Activated T-helper 1 cell treated with anti-CD3 and anti-CD28 coated beads, Interleukin-2, amount 50 U/mL, for 16 hours (primary cell): ENCODE results near the gene SLC2A5.

ENCODE experiments used
- DNase-seq, 2 donors: peaks; one replicate each; pipeline ENCODE4 v3.0.0-alpha.2; 2020; ENCODE audit warnings: low read depth in 1 of 2, low spot score in 1 of 2

Gene SLC2A5

DNA sequence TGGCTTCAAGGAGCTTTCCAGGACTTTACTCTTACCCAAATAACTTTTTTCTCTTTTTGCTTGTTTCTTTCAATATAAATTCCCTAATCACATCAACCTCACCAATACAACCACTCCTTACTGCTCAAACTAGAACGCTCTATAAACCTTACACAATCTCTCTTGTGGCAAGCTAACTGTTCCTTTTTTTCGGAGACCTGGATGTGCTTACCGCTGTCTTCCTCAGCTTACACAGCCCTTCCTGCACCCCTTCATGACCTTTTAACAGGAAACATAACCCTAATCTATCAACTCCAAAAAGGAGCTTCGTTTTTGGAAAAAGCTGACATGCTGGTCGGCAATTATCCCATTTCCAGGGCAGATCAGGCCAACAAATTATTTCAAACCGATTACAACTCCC, 24.1 kb upstream of the SLC2A5 start:
- DNase-seq, result no peak

DNA sequence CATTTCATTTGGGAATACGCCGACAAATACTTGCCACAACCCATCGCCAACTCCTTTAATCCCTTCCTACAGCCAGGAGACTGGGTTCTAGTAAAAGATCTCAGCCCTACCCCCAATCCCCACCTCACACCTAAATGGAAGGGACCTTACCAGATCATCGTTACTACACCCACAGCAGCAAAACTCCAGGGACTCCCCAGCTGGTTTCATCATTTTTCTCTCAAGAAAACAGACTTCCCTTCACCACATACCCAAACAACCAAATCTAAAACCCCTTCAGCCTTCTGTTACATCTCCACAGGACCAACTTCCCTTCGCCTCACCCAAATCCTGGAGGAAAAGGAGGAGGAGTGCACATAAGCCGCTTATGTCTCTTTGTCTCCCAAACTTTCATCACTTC, 23.7 kb upstream of the SLC2A5 start:
- DNase-seq, result no peak

DNA sequence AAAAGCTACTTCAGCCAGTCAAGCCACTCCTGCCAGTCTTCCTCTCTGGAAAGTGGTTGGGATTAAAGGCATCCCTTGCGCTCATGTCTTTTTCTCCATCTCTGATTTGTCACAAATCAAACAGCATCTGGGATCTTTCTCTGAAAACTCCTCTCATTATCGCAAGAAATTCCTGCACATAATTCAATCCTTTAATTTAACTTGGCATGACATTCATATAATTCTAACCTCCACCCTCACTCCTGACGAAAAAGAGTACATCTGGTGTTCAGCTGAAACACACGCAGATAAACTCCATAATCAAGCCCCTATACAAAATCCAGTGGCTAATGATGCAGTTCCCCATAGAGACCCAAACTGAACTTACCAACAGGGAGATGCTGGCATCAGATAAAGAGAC, 19.4 kb upstream of the SLC2A5 start:
- no peak for DNase-seq

DNA sequence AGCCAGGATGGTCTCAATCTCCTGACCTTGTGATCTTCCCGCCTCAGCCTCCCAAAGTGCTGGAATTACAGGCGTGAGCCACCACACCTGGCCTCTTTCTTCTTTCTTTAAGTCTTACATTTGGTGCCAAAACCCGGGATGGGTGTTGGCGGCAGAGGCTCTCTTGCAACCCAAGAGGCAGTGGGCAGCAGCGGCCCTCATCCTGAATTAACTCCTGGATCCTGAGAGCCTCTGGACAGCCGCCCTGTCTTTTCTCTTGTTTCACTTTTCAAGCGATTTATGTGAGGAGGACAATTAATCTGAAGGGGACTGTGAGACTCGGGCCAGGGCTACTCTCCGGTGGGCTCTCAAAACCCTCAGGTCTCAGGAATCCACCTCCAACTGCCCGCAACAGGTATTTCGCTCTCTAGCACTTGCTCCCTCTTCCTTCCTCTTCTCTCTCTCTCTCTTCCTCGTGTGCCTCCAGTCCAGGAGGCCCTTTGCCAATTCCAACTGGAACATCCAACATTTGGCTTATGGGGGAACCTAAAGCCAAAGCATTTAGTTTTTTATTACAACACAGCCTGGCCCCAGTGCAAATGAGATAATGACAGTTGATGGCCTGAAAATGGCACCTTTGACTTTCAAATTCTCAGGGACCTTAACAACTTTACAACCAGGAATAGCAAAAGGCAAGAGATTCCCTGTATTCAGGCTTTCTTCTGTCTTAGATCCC, 18.1 kb upstream of the SLC2A5 start:
- no peak for DNase-seq

DNA sequence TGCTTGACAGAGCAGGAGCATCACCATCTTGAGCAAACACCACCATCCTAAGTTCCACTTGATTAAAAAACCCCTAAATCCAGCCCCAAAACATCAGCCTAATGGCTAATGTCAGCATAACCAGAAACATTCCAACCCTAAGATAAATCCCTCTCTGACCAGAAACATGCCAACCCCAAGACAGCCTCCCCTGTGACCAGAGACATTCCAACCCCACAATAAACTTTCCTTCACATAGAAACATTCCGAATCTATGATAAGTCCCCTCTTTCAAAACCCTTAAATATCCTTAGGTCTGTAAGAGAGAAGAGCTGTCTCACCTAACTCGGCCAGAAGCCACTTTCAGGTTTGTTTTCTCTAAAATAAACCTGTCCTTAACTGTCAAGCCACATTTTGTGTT, 17.4 kb upstream of the SLC2A5 start:
- DNase-seq, result no peak

DNA sequence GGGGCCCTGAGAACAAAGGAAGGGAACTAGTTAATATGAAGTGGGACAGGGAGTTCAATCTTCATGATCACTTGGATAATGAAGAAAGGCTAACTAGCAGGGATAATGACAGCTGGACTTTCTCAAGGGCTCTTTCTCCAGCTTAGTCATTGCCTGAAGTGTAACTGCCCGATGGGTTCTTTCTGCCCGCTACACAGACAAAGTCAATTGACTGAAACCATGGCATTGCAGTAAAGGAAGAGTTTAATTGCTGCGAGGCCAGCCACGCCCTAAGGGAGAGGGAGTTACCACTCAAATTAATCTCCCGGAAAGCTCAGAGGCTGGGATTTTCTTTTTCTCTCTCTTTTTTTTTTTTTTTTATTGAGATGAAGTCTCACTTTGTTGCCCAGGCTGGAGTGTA, 16.6 kb upstream of the SLC2A5 start:
- DNase-seq, result no peak

DNA sequence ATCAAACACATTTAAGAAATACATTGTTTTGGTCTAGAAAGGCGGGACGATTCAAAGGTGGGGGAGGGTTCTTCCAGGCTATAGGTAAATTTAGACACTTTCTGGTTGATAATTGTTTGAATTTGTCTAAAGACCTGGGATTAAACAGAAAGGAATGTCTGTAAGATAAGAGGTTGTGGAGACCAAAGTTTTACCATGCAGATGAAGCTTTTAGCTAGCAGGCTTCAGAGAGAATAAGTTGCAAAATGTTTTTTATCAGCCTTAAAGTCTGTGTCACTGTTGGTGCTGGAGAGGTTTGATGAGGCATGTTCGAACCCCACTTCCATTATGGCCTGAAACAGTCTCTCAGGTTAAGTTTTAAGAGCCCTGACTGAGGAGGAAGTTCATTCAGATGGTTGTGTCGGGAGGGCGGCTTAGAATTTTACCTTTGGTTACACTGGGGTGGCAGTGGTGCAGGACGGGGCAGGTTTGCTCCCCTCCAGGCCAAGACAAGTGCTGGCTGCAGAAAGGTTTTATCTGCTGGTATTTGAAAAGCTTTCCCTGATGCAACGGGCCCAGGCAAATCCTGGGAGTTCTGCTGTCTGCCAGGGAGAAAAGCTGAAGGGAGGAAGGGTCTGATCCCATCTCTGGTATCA, 16.0 kb upstream of the SLC2A5 start:
- DNase-seq, result no peak

DNA sequence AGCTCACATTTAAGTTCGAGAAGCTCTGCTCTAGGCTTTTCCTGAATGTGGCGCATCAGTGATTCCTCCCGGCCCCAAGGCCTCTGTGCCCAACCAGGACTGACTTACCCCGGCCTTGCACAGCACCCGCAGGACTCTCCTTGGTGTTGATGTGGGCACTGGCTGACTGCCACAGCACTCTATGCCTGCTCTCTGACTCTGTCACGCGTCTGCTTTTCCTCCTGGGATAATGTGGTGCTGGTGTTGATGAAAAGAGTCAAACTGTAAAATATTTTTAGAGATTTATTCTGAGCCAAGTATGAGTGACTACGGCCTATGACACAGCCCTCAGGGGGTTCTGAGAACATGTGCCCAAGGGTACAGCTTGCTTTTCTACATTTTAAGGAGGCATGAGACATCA, 15.5 kb upstream of the SLC2A5 start:
- DNase-seq, result no peak

DNA sequence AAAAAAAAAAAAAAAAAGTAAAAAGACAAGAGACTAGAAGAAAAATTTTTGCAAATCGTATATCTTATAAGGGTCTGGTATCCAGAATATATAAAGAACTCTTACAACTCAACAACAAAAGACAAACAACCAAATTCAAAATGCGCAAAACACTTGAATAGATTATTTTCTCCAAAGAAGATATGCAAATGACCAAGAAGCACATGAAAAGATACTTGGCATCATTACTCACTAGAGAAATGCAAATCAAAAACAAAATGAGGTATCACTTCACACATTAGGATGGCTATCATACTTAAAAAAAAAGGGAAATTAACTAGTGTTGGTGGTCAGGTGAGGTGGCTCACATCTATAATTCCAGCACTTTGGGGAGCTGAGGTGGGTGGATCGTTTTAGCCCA, 12.0 kb upstream of the SLC2A5 start:
- DNase-seq, result no peak

DNA sequence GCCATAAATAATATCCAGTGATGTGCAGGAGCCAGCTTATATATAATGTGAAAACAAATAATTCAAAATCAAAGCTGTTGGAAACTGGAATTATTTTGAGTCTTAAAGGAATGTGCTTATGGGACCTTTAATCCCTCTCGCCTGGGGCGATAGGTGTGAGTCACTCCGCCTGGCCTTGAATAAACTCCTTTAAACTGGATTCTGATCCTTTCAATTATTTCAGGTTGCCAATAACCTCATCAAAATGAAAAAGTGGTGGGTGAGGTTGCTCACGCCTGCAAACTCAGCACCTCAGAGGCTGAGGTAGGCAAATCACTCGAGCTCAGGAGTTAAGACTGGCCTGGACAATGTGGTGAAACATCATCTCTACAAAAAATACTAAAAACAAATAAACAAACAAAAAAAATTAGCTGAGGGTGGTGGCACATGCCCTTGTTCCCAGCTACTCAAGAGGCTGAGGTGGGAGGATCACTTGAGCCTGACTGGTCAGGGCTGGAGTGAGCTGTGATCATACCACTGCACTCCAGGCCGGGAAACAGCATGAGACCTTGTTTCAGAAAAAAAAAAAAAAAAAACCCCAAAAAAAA, 11.4 kb upstream of the SLC2A5 start:
- DNase-seq, result no peak

DNA sequence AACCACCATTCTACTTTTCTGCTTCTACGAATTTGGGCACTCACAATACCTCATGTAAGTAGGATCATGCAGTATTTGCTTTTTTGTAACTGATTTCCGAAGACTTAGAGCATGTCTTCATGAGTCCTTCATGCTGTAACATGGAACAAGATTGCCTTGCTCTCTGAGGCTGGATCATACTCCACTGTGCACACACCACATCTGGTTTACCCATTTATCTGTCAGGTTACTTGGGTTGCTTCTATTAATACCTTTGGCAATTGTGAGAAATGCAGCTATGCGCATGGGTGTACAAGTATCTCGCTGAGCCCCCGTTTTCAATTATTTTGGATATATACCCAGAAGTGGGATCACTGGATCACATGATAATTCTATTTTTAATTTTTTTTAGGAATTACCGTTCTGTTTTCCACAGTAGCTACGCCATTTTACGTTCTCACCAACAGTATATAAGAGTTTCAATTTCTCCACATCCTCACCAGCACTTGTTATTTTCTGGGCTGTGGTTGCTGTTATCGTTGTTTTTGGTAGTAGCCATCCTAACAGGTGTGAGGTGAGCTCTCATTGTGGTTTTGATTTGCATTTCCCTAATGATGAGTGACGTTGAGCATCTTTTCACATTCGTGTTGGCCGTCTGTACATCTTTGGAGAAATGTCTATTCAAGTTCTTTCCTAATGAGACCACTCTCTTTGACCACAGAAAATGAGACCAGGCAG, 10.7 kb upstream of the SLC2A5 start:
- no peak for DNase-seq

DNA sequence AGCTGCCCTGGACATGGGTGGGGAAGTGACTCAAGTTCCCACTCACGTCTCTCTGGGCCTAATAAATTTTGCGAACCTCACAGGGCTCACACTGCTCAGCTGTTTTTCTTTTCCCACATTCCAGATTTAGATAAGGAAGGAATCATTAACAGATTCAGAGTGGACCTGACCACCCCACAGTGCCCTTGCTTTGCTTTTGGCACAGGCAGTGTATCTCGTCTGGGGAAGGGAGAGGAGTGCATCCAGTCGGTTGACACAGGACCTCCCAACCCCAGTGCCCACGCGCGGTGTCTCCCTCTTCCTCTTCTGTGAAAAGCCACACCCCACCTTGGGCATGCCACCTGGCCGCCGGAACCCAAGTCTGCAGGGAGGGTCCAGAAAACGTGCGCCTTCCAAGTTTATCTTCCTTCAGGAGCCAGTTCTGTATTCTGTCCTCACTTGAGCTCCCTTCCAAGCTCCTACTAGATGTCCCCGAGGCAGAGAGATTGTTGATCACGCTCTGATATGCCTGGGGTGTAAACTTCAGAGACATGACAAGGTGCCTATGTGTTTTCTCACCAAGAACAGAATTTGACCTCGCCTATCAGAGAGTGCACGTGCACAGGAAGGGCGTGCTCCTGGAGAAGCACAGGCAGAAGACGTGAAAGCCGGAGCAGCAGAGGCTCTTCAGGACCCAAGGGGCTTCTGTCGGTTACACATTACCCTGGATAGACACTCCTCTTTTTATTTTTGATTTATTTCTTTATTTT, 9.5 kb upstream of the SLC2A5 start:
- no peak for DNase-seq

DNA sequence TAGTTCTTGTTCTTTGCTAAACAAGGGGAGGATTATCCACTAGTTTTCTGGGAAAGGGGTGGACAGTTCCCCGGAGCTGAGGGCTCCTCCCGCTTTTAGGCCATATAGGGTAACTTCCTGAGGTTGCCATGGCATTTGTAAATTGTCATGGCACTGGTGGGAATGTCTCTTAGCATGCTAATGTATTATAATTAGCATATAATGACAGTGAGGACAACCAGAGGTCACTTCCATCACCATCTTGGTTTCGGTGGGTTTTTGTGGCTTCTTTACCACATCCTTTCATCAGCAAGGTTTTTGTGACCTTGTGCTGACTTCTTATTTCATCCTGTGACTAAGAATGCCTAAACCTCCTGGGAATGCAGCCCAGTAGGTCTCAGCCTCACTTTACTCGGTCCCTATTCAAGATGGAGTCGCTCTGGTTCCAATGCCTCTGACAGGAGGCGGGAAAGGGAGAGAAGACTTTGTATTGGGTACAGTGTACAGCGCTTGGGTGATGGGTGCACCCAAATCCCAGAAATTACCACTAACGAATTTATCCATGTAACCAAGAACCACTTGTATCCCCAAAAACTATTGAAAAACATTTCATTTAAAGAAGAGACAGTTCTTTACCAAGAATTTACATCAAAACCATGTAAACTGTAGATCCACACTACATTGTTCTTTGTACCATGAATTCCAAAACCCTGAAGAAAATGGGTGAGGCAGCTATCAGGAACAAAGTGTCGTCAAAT, 8.7 kb upstream of the SLC2A5 start:
- no peak for DNase-seq

DNA sequence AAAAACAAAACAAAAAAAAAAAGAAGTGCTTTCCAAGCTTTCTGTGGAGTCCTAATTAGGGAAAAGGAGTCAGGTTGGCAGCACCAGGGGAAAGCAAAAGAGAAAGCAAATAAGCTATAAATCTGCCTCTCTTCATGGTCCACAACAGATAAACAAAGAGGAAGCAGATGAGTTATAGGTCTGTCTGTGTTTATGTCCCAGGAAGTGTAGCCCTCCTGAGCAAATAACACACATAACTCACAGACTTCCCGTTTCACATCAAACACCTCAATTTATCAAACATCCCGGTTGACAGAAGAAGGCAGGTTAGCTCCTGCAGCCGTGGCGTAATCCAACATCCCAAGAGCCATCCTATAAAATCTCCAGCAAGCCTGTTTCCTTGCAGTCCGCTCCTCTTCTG, 5.6 kb upstream of the SLC2A5 start:
- no peak for DNase-seq

DNA sequence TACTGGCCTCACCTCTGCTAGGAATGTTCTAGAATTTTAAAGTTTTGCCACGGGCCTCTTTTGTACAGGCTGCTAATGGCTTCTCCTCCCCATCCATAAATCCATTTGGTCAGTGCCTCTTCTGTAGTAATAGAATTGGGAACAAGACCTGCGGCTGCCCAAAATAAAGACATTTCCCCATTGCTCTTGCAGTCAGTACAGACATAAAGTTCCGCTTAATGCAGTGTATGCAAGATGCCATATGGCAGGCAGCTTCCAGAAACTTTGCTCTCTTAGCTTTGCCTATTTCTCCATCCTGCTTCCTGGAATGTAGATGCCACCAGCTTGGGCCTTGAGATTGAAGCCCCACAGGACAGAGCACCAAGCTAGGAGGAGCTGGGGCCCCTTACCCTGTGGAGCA, 3.7 kb upstream of the SLC2A5 start:
- no peak for DNase-seq

DNA sequence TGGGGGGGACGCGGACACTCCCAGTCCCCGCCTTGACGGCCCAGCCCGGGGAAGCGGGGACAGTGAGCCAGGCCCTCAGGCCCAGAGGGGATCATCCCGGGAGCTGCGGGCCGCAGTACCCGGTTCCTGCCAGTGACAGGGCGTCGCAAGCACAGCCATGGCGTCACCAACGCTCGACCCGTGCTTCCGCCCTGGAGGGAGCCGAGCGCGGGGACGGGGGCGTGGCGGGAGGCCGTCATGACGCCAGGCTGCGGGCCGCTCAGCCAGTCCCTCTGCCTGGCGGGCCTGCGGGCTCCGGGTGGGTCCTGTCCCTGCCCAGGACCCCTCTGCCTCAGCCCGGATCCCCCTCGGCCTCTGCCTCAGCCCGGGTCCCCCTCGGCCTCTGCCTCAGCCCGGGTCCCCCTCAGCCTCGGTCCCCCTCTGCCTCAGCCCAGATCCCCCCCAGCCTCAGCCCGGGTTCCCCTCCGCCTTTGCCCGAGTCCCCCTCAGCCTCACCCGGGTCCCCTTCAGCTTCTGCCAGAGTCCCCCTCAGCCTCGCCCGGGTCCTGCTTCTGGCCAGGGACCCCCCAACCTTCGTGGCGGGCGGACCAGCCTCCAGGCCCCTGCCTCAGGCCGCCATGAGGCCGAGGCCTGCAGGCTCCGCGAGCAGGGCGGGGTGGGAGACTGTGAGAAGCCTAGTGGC, 2.3 kb upstream of the SLC2A5 start:
- no peak for DNase-seq

DNA sequence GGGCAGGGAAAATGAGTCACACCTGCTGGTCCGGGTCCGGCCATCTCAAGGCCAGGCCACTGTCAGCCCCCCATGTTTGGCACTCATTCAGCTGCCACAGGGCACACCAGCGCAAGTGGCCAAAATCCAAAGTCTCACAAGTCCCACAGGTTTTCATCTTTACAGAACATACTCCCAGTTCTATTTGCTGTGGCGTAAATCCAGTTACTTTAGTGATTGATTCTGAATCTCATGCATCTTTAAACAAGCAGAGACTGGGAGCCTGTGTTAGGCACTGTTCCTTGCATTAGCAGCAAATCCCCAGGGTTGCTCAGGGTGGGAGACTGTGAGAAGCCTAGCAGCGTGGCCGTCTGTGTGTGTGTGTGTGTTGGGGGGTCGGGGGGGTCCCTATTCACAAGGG, 1.1 kb upstream of the SLC2A5 start:
- DNase-seq, result no peak

DNA sequence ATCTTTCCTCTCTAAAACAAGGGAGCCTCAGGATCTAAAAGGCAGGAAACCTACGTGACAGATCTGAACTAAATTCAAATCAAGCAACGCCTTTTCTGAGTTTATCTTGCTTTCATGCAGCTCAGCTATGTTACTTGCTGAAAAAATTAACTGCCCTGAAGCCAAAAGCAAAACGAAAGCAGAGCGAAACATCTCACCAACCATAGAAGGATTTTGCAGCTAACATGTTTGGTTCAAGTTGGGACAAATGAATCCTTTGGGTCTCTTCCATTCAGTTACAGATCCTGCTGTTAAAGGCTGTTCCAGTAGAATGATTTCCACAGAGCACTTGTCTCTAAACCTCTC, 482 bp downstream of the SLC2A5 start:
- no peak for DNase-seq

DNA sequence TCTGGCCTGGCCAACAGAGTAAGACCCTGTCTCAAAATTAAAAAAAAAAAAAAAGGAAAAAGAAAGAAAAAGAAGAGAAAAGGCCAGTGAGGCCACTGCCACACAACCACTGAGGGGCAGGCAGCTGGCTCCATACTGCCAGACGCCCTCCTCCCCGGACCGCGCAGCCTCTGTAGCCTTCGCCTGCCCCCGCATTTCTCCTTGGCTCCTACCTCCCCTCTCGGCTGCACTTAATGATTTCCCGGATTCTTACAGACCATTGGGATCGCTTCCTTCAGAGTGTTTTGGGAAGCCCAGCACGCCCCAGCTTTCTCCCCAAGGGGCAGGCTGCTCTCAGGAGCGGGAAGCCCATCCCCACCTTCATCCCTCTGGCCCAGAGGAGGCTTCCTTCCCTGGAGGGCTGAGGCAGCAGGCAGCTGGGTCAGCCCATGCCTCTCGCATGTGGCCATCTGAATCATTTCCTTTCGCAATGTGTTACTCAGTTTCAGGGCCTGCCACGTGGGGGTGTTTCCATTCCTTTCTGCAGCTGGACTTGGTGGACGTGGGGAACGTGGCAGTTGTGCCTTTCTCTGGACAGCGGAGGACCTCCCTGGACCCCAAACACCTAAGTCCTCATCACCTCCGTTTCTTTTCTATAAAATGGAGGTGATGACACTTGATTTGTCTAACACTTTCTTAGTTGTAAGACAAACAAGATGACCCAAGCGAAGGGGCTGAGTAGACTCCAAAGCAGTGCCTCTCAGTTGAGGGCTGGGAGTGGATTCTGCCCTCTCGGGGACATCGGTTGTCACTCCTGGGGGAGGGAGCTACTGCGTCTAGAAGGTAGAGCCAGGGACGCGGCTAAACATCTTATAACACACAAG, 2.3 kb downstream of the SLC2A5 start:
- no peak for DNase-seq
